Measurements from ENCODE around the gene REXO1.

DNA sequence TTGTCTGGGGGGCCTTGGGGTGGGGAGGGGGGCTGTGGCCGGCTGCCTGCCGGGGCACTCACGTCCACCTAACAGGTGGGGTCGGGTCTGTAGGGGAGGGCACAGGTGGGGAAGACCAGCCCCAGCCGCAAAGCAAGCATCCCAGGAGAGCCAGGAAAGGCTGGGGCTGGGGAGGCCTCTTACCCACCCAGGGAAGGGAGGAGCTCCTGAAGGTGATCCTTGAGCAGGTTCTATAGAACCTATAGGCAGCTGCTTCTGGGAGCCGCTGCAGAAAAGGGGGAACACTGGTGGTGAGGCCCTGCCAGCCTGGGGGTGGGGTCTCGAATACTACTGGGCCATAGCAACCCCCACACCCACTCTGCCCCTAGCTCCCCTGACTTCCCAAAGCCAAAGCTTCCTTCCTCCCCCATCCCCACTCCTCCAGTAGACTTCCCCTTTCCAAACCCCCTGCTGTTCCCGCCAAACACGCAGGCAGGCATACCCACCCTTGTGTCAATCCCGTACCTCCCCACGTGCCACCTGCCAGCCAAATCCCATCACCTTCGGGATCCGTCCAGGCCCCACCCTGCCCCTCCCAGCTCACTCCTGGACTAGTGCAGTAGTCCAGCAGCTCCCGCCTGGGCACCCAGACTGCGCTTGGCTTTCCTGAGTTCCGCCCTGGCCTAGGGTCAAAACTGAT is 9.5 kb upstream of the REXO1 start:
- TF ChIP-seq CTCF (conservative IDR thresholded peaks at IDR 0.05; ENCODE audit: low read depth in 2 of 2) (no peak), EZH2 (IDR thresholded peaks at IDR 0.05; ENCODE audit: low read depth, unreplicated experiment) (no peak), JUNB (IDR thresholded peaks at IDR 0.05; ENCODE audit: unreplicated experiment) (no peak), CREB1 (CRISPR knock-in tag; IDR thresholded peaks at IDR 0.05; ENCODE audit: low read depth) (no peak), EZH2phosphoT487 (IDR thresholded peaks at IDR 0.05; ENCODE audit: unreplicated experiment) (no peak), POLR2AphosphoS5 (IDR thresholded peaks at IDR 0.05; ENCODE audit: low read depth) (no peak), ZNF331 (CRISPR knock-in tag; IDR thresholded peaks at IDR 0.05; ENCODE audit: low read depth) (no peak)
- TF ChIP-seq, protein P1, sequence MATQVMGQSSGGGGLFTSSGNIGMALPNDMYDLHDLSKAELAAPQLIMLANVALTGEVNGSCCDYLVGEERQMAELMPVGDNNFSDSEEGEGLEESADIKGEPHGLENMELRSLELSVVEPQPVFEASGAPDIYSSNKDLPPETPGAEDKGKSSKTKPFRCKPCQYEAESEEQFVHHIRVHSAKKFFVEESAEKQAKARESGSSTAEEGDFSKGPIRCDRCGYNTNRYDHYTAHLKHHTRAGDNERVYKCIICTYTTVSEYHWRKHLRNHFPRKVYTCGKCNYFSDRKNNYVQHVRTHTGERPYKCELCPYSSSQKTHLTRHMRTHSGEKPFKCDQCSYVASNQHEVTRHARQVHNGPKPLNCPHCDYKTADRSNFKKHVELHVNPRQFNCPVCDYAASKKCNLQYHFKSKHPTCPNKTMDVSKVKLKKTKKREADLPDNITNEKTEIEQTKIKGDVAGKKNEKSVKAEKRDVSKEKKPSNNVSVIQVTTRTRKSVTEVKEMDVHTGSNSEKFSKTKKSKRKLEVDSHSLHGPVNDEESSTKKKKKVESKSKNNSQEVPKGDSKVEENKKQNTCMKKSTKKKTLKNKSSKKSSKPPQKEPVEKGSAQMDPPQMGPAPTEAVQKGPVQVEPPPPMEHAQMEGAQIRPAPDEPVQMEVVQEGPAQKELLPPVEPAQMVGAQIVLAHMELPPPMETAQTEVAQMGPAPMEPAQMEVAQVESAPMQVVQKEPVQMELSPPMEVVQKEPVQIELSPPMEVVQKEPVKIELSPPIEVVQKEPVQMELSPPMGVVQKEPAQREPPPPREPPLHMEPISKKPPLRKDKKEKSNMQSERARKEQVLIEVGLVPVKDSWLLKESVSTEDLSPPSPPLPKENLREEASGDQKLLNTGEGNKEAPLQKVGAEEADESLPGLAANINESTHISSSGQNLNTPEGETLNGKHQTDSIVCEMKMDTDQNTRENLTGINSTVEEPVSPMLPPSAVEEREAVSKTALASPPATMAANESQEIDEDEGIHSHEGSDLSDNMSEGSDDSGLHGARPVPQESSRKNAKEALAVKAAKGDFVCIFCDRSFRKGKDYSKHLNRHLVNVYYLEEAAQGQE (IDR thresholded peaks at IDR 0.05; ENCODE audit: unreplicated experiment): no peak
